IMR-90 (cell line): ENCODE data around the gene UGDH. TPM values are rescaled to one million over a fixed set of nuclear protein-coding genes. Genes with fewer than 3 reads are reported as not detected.

Experiments used
- ATAC-seq: fragments of 200-7000 bp; cut with Tn5 transposase; 2 replicates; pipeline ENCODE4 v1.9.1; 2020; ENCODE audit warnings: low read depth, mild to moderate bottlenecking, moderate library complexity
- BruUV-seq: library from RNA; stranded (reverse); fragments of 400-500 nt; replicated peaks from 2 replicates; lab custom pipeline; 2021; lab: Mats Ljungman, UMichigan
- CTCF ChIA-PET: fragments of 300-600 bp; formaldehyde crosslinking; extraction: SDS; loops from one replicate; lab custom pipeline; 2021; ENCODE audit warnings: antibody characterized with exemption; lab: Yijun Ruan, JAX
- POLR2A ChIA-PET: fragments of 300-600 bp; sonication (Branson Sonifier 250); formaldehyde crosslinking; loops from one replicate; lab custom pipeline; 2022; ENCODE audit warnings: antibody characterized with exemption; ENCODE audit not compliant: unreplicated experiment; lab: Charles Lee
- DNase-seq: peaks from one replicate; pipeline ENCODE4 v3.0.0; 2013
- H2AFZ ChIP-seq: replicated peaks from 2 replicates; pipeline ENCODE3; 2013; ENCODE audit warnings: low read length, mild to moderate bottlenecking; ENCODE audit not compliant: poor library complexity
- H2AK5ac ChIP-seq: 2 replicates; pipeline ENCODE4 v1.6.1; 2013; ENCODE audit warnings: low read depth, low read length, inconsistent platforms
- H2AK9ac ChIP-seq: replicated peaks from 2 replicates; pipeline ENCODE3; 2013; ENCODE audit warnings: mild to moderate bottlenecking, low read depth, low read length, moderate library complexity; ENCODE audit not compliant: poor library complexity
- H2BK120ac ChIP-seq: 2 replicates; pipeline ENCODE4 v1.6.1; 2013; ENCODE audit warnings: low read depth, low read length, inconsistent platforms
- H2BK15ac ChIP-seq: 3 replicates; pipeline ENCODE4 v1.6.1; 2013; ENCODE audit warnings: low read depth, low read length, inconsistent platforms
- H2BK20ac ChIP-seq: 2 replicates; pipeline ENCODE4 v1.6.1; 2013; ENCODE audit warnings: low read depth, mild to moderate bottlenecking, inconsistent platforms, low read length, moderate library complexity
- H2BK5ac ChIP-seq: 2 replicates; pipeline ENCODE4 v1.6.1; 2013; ENCODE audit warnings: mild to moderate bottlenecking, low read depth, low read length, inconsistent platforms; ENCODE audit not compliant: poor library complexity, severe bottlenecking
- H3K14ac ChIP-seq: replicated peaks from 2 replicates; pipeline ENCODE4 v1.6.1; 2013; ENCODE audit warnings: low read depth, low read length, inconsistent platforms
- H3K18ac ChIP-seq: 2 replicates; pipeline ENCODE4 v1.6.1; 2013; ENCODE audit warnings: low read depth, low read length, control low read depth
- H3K23ac ChIP-seq: 2 replicates; pipeline ENCODE4 v1.6.1; 2013; ENCODE audit warnings: low read depth, low read length, inconsistent platforms
- H3K27ac ChIP-seq: 2 replicates; pipeline ENCODE4 v1.5.1; 2013; ENCODE audit warnings: mild to moderate bottlenecking, control low read depth, low read length; ENCODE audit not compliant: insufficient read depth
- H3K27me3 ChIP-seq: 2 replicates; pipeline ENCODE4 v1.6.1; 2013; ENCODE audit warnings: low read length; ENCODE audit not compliant: control insufficient read depth, insufficient read depth
- H3K36me3 ChIP-seq: 2 replicates; pipeline ENCODE4 v1.6.1; 2013; ENCODE audit warnings: low read length, mixed read lengths; ENCODE audit not compliant: control insufficient read depth, insufficient read depth
- H3K4ac ChIP-seq: 2 replicates; pipeline ENCODE4 v1.6.1; 2013; ENCODE audit warnings: low read depth, low read length, inconsistent platforms
- H3K4me1 ChIP-seq: 2 replicates; pipeline ENCODE4 v1.6.1; 2013; ENCODE audit warnings: low read length, mixed read lengths; ENCODE audit not compliant: control insufficient read depth, insufficient read depth
- H3K4me2 ChIP-seq: 2 replicates; pipeline ENCODE4 v1.6.1; 2013; ENCODE audit warnings: low read depth, mild to moderate bottlenecking, control low read depth, low read length, moderate library complexity
- H3K4me3 ChIP-seq: 2 replicates; pipeline ENCODE4 v1.5.1; 2013; ENCODE audit warnings: low read depth, mild to moderate bottlenecking, control low read depth, low read length, moderate library complexity; ENCODE audit not compliant: insufficient read depth
- H3K56ac ChIP-seq: 2 replicates; pipeline ENCODE4 v1.6.1; 2013; ENCODE audit warnings: low read length, inconsistent platforms; ENCODE audit not compliant: insufficient read depth; ENCODE audit errors: extremely low read depth
- H3K79me1 ChIP-seq, 2 experiments: 2 replicates each; pipeline ENCODE4 v1.6.1; 2013; ENCODE audit warnings: low read length in 2 of 2, inconsistent platforms in 1 of 2, low read depth in 1 of 2
- H3K9ac ChIP-seq: 2 replicates; pipeline ENCODE4 v1.6.1; 2013; ENCODE audit warnings: low read depth, low read length, control low read depth
- H3K9me1 ChIP-seq: 2 replicates; pipeline ENCODE4 v1.6.1; 2013; ENCODE audit warnings: low read length, inconsistent platforms; ENCODE audit not compliant: insufficient read depth
- H3K9me3 ChIP-seq: 2 replicates; pipeline ENCODE4 v1.6.1; 2013; ENCODE audit warnings: low read length; ENCODE audit not compliant: control insufficient read depth, insufficient read depth
- H4K20me1 ChIP-seq: 2 replicates; pipeline ENCODE4 v1.6.1; 2013; ENCODE audit warnings: low read length, inconsistent platforms; ENCODE audit not compliant: insufficient read depth
- H4K5ac ChIP-seq: 2 replicates; pipeline ENCODE4 v1.6.1; 2013; ENCODE audit warnings: mild to moderate bottlenecking, low read depth, low read length, control low read depth
- H4K8ac ChIP-seq, 2 experiments: 2 replicates each; pipeline ENCODE4 v1.6.1; 2013; ENCODE audit warnings: low read depth in 2 of 2, low read length in 2 of 2, control low read depth in 1 of 2, inconsistent platforms in 1 of 2
- H4K91ac ChIP-seq: 2 replicates; pipeline ENCODE4 v1.6.1; 2013; ENCODE audit warnings: low read depth, low read length, inconsistent platforms; ENCODE audit not compliant: insufficient read depth
- CEBPB ChIP-seq: IDR thresholded peaks from 2 replicates; pipeline ENCODE4 v1.6.1; 2012; ENCODE audit warnings: low read depth, low read length, improper control_type of control experiment
- WGBS, 2 experiments: methylation state at CpG; one replicate each; pipeline versions ENCODE4 v1.1.5 to v1.1.7; 2013; ENCODE audit warnings: missing lambda C conversion rate in 2 of 2; ENCODE audit not compliant: insufficient read length in 1 of 2; ENCODE audit errors: extremely low coverage in 2 of 2; 5-methylcytosine and 5-hydroxymethylcytosine counted together
- dilution Hi-C: fragments of 300-500 bp; cut with HindIII; formaldehyde crosslinking; loops from one replicate; pipeline ENCODE4 v1.14.3; 2018; ENCODE audit warnings: low sequenced_read_pairs; ENCODE audit not compliant: unreplicated experiment
- in situ Hi-C: fragments of 300-500 bp; cut with MboI; formaldehyde crosslinking; loops from 3 replicates; pipeline ENCODE4 v1.14.3; 2019; ENCODE audit warnings: low sequenced_read_pairs, inconsistent platforms, mixed read lengths
- intact Hi-C: fragments of 100-400 bp; cut with micrococcal nuclease; formaldehyde crosslinking; loops from 2 replicates; pipeline ENCODE4 v1.10.0; 2022
- polyA plus RNA-seq, 3 experiments: library from polyadenylated mRNA; depleted of rRNA; stranded (reverse); fragments of >200 nt; gene quantifications; 2 replicates each; pipeline ENCODE4 v1.2.3, GENCODE V29; 2012; ENCODE audit warnings: low replicate concordance in 1 of 3
- total RNA-seq: library from RNA; depleted of rRNA; stranded (reverse); fragments of >200 nt; gene quantifications from 2 replicates; pipeline ENCODE4 v1.2.3, GENCODE V29; 2012
- TF ChIP-seq, protein P1 (sequence below): conservative IDR thresholded peaks from 2 replicates; pipeline ENCODE4 v1.5.1; 2012; ENCODE audit warnings: mild to moderate bottlenecking, low read depth, low read length, improper control_type of control experiment

UGDH gene
- total and polyA plus RNA-seq, 2 of the 4 experiments (the other 2 are of a cell fraction) = 69.2 to 257 TPM

GRCh38 chr4:39571504-39571903 lies 44.3 kb upstream of the UGDH start:
- H3K79me1 ChIP-seq = peaks cover 0 to 7% of the 10 kb centered on the region in 2 experiments; a peak in 1 of 4 replicates
- H3K14ac ChIP-seq = no peak overlapping the region
- H3K9me1 ChIP-seq = peaks cover 6% of the 10 kb centered on the region
- POLR2A ChIA-PET = no interaction called here
- BruUV-seq = no TSS peak
- H2AK5ac ChIP-seq = no peak overlapping the region
- H2AK9ac ChIP-seq = no peak overlapping the region
- peaks cover 7% of the 10 kb centered on the region for H3K4me1 ChIP-seq
- no peaks in the 10 kb centered on the region for H3K27me3 ChIP-seq
- intact Hi-C loops = no loop called here
- TF ChIP-seq, protein P1, sequence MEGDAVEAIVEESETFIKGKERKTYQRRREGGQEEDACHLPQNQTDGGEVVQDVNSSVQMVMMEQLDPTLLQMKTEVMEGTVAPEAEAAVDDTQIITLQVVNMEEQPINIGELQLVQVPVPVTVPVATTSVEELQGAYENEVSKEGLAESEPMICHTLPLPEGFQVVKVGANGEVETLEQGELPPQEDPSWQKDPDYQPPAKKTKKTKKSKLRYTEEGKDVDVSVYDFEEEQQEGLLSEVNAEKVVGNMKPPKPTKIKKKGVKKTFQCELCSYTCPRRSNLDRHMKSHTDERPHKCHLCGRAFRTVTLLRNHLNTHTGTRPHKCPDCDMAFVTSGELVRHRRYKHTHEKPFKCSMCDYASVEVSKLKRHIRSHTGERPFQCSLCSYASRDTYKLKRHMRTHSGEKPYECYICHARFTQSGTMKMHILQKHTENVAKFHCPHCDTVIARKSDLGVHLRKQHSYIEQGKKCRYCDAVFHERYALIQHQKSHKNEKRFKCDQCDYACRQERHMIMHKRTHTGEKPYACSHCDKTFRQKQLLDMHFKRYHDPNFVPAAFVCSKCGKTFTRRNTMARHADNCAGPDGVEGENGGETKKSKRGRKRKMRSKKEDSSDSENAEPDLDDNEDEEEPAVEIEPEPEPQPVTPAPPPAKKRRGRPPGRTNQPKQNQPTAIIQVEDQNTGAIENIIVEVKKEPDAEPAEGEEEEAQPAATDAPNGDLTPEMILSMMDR = no peak
- TF ChIP-seq CEBPB = no peak
- no peak overlapping the region for H3K23ac ChIP-seq
- CTCF ChIA-PET = no interaction called here
- no peak overlapping the region for H2BK20ac ChIP-seq
- in situ Hi-C loops = no loop called here
- H4K20me1 ChIP-seq = 0 out of 2 replicates have a peak, but pooled peaks cover 3% of the 10 kb centered on the region
- no peak overlapping the region for H3K27ac ChIP-seq
- H4K8ac ChIP-seq = no peak overlapping the region
- no peak overlapping the region for H2AFZ ChIP-seq
- H2BK5ac ChIP-seq = no peak overlapping the region
- no peaks in the 10 kb centered on the region for H3K36me3 ChIP-seq
- H3K9ac ChIP-seq = no peak overlapping the region
- H2BK15ac ChIP-seq = no peak overlapping the region
- H4K5ac ChIP-seq = no peak overlapping the region
- no peak overlapping the region for H3K4me3 ChIP-seq
- dilution Hi-C loops = no loop called here
- H3K9me3 ChIP-seq = no peaks in the 10 kb centered on the region
- ATAC-seq (no peak), DNase-seq (no peak)
- WGBS, 2 experiments = no CpG with 5 or more reads among the region's 6 CpGs
- H4K91ac ChIP-seq = no peak overlapping the region
- no peak overlapping the region for H3K56ac ChIP-seq
- H2BK120ac ChIP-seq = no peak overlapping the region
- no peak overlapping the region for H3K18ac ChIP-seq
- H3K4ac ChIP-seq = no peak overlapping the region
- no peak overlapping the region for H3K4me2 ChIP-seq
